ENCODE measurements around the gene ABHD16A. TPM values are rescaled to one million over a fixed set of nuclear protein-coding genes. Genes with fewer than 3 reads are reported as not detected.
A peak's percentile ranks its signal among the peaks of the same experiment; 100 is the strongest.

ABHD16A gene
- total RNA-seq, 2 experiments from 2014 or later: 28.6 to 32.7 TPM

GRCh38 chr6:31728767-31729514 lies 25.8 kb upstream of the ABHD16A start, which contains the start of gene DDAH2:
DDAH2 (minus strand) TSS chr6:31729299; CDS start chr6:31729161, 138 bp downstream.
- peaks cover 4% of the 10 kb centered on the region; the same call in 1 of the 2 replicates for H3K79me2 ChIP-seq (ENCODE audit: insufficient read depth, low read depth, low read length)
- peak within 1 kb of the TSS; percentile 60 for H3K27ac ChIP-seq (ENCODE audit: low read depth, low read length, poor library complexity, severe bottlenecking)
- no peak for TF ChIP-seq EZH2phosphoT487 (IDR thresholded peaks at IDR 0.05; ENCODE audit: borderline replicate concordance, low read depth, low read length)
- peak; percentile 91 for TF ChIP-seq CTCF (conservative IDR thresholded peaks at IDR 0.05; ENCODE audit: low read length)
- no TSS peak for BruUV-seq (replicated peaks)
- H3K36me3 ChIP-seq (ENCODE audit: insufficient read depth, low read length): peaks cover 61% of the 10 kb centered on the region
- ChIA-PET CTCF (ENCODE audit: unreplicated experiment) (no interaction called here), POLR2A (interaction anchor here (1.1 to 2.2 kb wide), 2 partner anchors 11 to 101 kb away, joined by 3 to 19 read pairs; partner anchors contain the start of gene MSH5)
- peak within 1 kb of the TSS; percentile 66 for H3K4me3 ChIP-seq (ENCODE audit: low read depth, low read length, poor library complexity, severe bottlenecking)
- no peak for DNase-seq (ENCODE audit: low spot score)
- H4K20me1 ChIP-seq (ENCODE audit: insufficient read depth, low read length): 0 out of 2 replicates have a peak, but pooled peaks cover 2% of the 10 kb centered on the region
- intact Hi-C loops (cut with micrococcal nuclease; ENCODE audit: unreplicated experiment): loop anchor here (1.0 kb wide), 3 partner anchors 9 to 101 kb away; no protein-coding TSS in a partner anchor
- H2AFZ ChIP-seq (ENCODE audit: low read length): no peak within 1 kb of the TSS
- peak within 1 kb of the TSS; percentile 83 for H3K4me2 ChIP-seq (ENCODE audit: low read length)
- peaks cover 48% of the 10 kb centered on the region for H3K4me1 ChIP-seq (ENCODE audit: insufficient read depth, low read length, poor library complexity, severe bottlenecking)
- H3K9me2 ChIP-seq (ENCODE audit: insufficient read depth, low read length): no peaks in the 10 kb centered on the region
- H3K9me3 ChIP-seq (ENCODE audit: low read length): no peaks in the 10 kb centered on the region

- Histone ChIP-seq H3K9me2 (ENCODE audit: insufficient read depth, low read length) (no peaks in the 10 kb centered on the region), H3K4me3 (ENCODE audit: low read depth, low read length, poor library complexity, severe bottlenecking) (peak overlapping the region; percentile 7), H3K9me3 (ENCODE audit: low read length) (no peaks in the 10 kb centered on the region), H4K20me1 (ENCODE audit: insufficient read depth, low read length) (no peaks in the 10 kb centered on the region), H3K79me2 (ENCODE audit: insufficient read depth, low read depth, low read length) (no peaks in the 10 kb centered on the region), H3K27ac (ENCODE audit: low read depth, low read length, poor library complexity, severe bottlenecking) (peak overlapping the region; percentile 60), H3K4me2 (ENCODE audit: low read length) (peak overlapping the region; percentile 64), H3K4me1 (ENCODE audit: insufficient read depth, low read length, poor library complexity, severe bottlenecking) (peaks cover 41% of the 10 kb centered on the region), H3K36me3 (ENCODE audit: insufficient read depth, low read length) (peaks cover 52% of the 10 kb centered on the region), H2AFZ (ENCODE audit: low read length) (no peak overlapping the region)
- ChIA-PET POLR2A (interaction anchor here (0.5 to 1.5 kb wide), 8 partner anchors 8 to 178 kb away, joined by 3 to 13 read pairs (median 4); partner anchors contain the start of genes ABHD16A, CLIC1 and HSPA1B), CTCF (ENCODE audit: unreplicated experiment) (interaction anchor here (1.0 kb wide), 1 partner anchor 104 kb away, joined by 3 read pairs; no protein-coding TSS in a partner anchor)
- peak; percentile 90 for DNase-seq (ENCODE audit: low spot score)
- TF ChIP-seq EZH2phosphoT487 (IDR thresholded peaks at IDR 0.05; ENCODE audit: borderline replicate concordance, low read depth, low read length) (no peak), CTCF (conservative IDR thresholded peaks at IDR 0.05; ENCODE audit: low read length) (no peak)
- intact Hi-C loops (cut with micrococcal nuclease; ENCODE audit: unreplicated experiment): loop anchor here (2.0 kb wide), 2 partner anchors 25 to 47 kb away; partner anchors contain the start of genes ABHD16A and LY6G5C
- BruUV-seq (replicated peaks): no TSS peak
These were observed 24.9 kb upstream of the ABHD16A start for GRCh38 chr6:31727717-31728671.

All from OCI-LY7 (cell line).